Neural cell (in vitro differentiated cells): Measurements from ENCODE around the gene TNFRSF13B. TPM values are rescaled to one million over a fixed set of nuclear protein-coding genes. Genes with fewer than 3 reads are reported as not detected.

ENCODE experiments used
- H2AFZ ChIP-seq: fragments of 200-600, 300-800 bp; sonication (generic), shearing (Covaris generic); 2 replicates; pipeline ENCODE4 v1.6.0; 2014; ENCODE audit warnings: low read depth, mild to moderate bottlenecking, antibody characterized with exemption, low read length, moderate library complexity
- H3F3A ChIP-seq: fragments of 200-600 bp; shearing (Covaris generic); 2 replicates; pipeline ENCODE4 v1.6.1; 2016; ENCODE audit warnings: mild to moderate bottlenecking, moderate library complexity, mixed read lengths, antibody characterized with exemption, low read length; ENCODE audit not compliant: insufficient read depth, poor library complexity, severe bottlenecking
- H3K27ac ChIP-seq: fragments of 200-600, 300-800 bp; sonication (generic), shearing (Covaris generic); 2 replicates; pipeline ENCODE4 v1.5.1; 2014; ENCODE audit warnings: mild to moderate bottlenecking, low read length, moderate library complexity
- H3K27me3 ChIP-seq: fragments of 300-800, 200-600 bp; sonication (generic), shearing (Covaris generic); 2 replicates; pipeline ENCODE4 v1.6.0; 2014; ENCODE audit warnings: mild to moderate bottlenecking, low read depth, low read length, moderate library complexity; ENCODE audit not compliant: insufficient read depth
- H3K36me3 ChIP-seq: fragments of 300-800, 200-600 bp; sonication (generic), shearing (Covaris generic); 2 replicates; pipeline ENCODE4 v1.5.1; 2014; ENCODE audit warnings: mild to moderate bottlenecking, antibody characterized with exemption, low read length, moderate library complexity; ENCODE audit not compliant: insufficient read depth
- H3K4me2 ChIP-seq: fragments of 300-800, 200-600 bp; sonication (generic), shearing (Covaris generic); 2 replicates; pipeline ENCODE4 v1.6.0; 2014; ENCODE audit warnings: mild to moderate bottlenecking, low read length
- H3K4me3 ChIP-seq: fragments of 300-800, 200-600 bp; sonication (generic), shearing (Covaris generic); 2 replicates; pipeline ENCODE4 v1.5.1; 2014; ENCODE audit warnings: mild to moderate bottlenecking, low read length, moderate library complexity
- H3K79me2 ChIP-seq: fragments of 200-600 bp; shearing (Covaris generic); replicated peaks from 2 replicates; pipeline ENCODE4 v1.6.0; 2014; ENCODE audit warnings: mild to moderate bottlenecking, low read length, moderate library complexity; ENCODE audit not compliant: insufficient read depth
- H3K9ac ChIP-seq: fragments of 300-800, 200-600 bp; sonication (generic), shearing (Covaris generic); 2 replicates; pipeline ENCODE4 v1.6.1; 2016; ENCODE audit warnings: mild to moderate bottlenecking, low read length, mixed read lengths
- H3K9me2 ChIP-seq: fragments of 200-600 bp; shearing (Covaris generic); 2 replicates; pipeline ENCODE4 v1.6.1; 2016; ENCODE audit warnings: mild to moderate bottlenecking, low read length, mixed read lengths; ENCODE audit not compliant: insufficient read depth
- H3K9me3 ChIP-seq: fragments of 200-600, 300-800 bp; sonication (generic), shearing (Covaris generic); 2 replicates; pipeline ENCODE4 v1.6.1; 2016; ENCODE audit warnings: mild to moderate bottlenecking, mixed run types, low read length, moderate library complexity, mixed read lengths
- H4K20me1 ChIP-seq: fragments of 200-600 bp; shearing (Covaris generic); 2 replicates; pipeline ENCODE4 v1.6.1; 2016; ENCODE audit warnings: mild to moderate bottlenecking, mixed run types; ENCODE audit not compliant: insufficient read depth
- CTCF ChIP-seq: fragments of 450-650 bp; IDR thresholded peaks from 2 replicates; pipeline ENCODE4 v1.5.1; 2014; ENCODE audit warnings: antibody characterized with exemption, mild to moderate bottlenecking, moderate library complexity; ENCODE audit not compliant: poor library complexity, severe bottlenecking
- EP300 ChIP-seq: fragments of 450-650 bp; conservative IDR thresholded peaks from 2 replicates; pipeline ENCODE4 v1.6.1; 2014; ENCODE audit warnings: antibody characterized with exemption, mild to moderate bottlenecking, moderate library complexity; ENCODE audit not compliant: poor library complexity, severe bottlenecking
- EZH2 ChIP-seq: fragments of 200-600, 300-800 bp; shearing (Covaris generic), sonication (generic); IDR thresholded peaks from 2 replicates; pipeline ENCODE4 v1.6.1; 2014; ENCODE audit warnings: antibody characterized with exemption, low read length, borderline replicate concordance, mild to moderate bottlenecking; ENCODE audit not compliant: insufficient read depth, poor library complexity, severe bottlenecking
- MXI1 ChIP-seq: fragments of 450-650 bp; conservative IDR thresholded peaks from 2 replicates; pipeline ENCODE4 v1.6.1; 2014; ENCODE audit warnings: antibody characterized with exemption, mild to moderate bottlenecking; ENCODE audit not compliant: poor library complexity, severe bottlenecking
- POLR2AphosphoS5 ChIP-seq: IDR thresholded peaks from 2 replicates; pipeline ENCODE4 v1.6.1; 2012
- RAD21 ChIP-seq: fragments of 450-650 bp; conservative IDR thresholded peaks from 2 replicates; pipeline ENCODE4 v1.6.1; 2014; ENCODE audit warnings: antibody characterized with exemption, mild to moderate bottlenecking, moderate library complexity
- REST ChIP-seq: IDR thresholded peaks from 2 replicates; pipeline ENCODE4 v1.6.1; 2012; ENCODE audit warnings: borderline replicate concordance
- SMC3 ChIP-seq: fragments of 450-650 bp; conservative IDR thresholded peaks from 2 replicates; pipeline ENCODE4 v1.6.1; 2014; ENCODE audit warnings: antibody characterized with exemption, mild to moderate bottlenecking, moderate library complexity; ENCODE audit not compliant: poor library complexity
- TAF1 ChIP-seq: IDR thresholded peaks from 2 replicates; pipeline ENCODE4 v1.6.1; 2012; ENCODE audit warnings: low read depth
- polyA plus RNA-seq: library from polyadenylated mRNA; depleted of rRNA; stranded (reverse); fragments of >200 nt; gene quantifications from 2 replicates; pipeline ENCODE4 v1.2.3, GENCODE V29; 2014

The TNFRSF13B gene
- polyA plus RNA-seq, 1 donor from 2014 or later, result not detected

GRCh38 chr17:17019891-17020456 lies 48.1 kb upstream of the TNFRSF13B start:
- no peak overlapping the region for H3K4me2 ChIP-seq
- no peak overlapping the region for H3K4me3 ChIP-seq
- TF ChIP-seq SMC3 (no peak), POLR2AphosphoS5 (no peak), EZH2 (no peak), MXI1 (no peak), RAD21 (no peak), EP300 (no peak), REST (no peak), TAF1 (no peak), CTCF (no peak)
- H3K27ac ChIP-seq, result no peak overlapping the region
- no peaks in the 10 kb centered on the region for H3K9me2 ChIP-seq
- no peaks in the 10 kb centered on the region for H3K36me3 ChIP-seq
- no peak overlapping the region for H2AFZ ChIP-seq
- H3K9me3 ChIP-seq, result no peaks in the 10 kb centered on the region
- no peak overlapping the region for H3K9ac ChIP-seq
- no peaks in the 10 kb centered on the region for H3K79me2 ChIP-seq
- no peaks in the 10 kb centered on the region for H3K27me3 ChIP-seq
- H4K20me1 ChIP-seq, result no peaks in the 10 kb centered on the region
- H3F3A ChIP-seq, result no peaks in the 10 kb centered on the region

GRCh38 chr17:17019430-17019762 lies 47.5 kb upstream of the TNFRSF13B start:
- Histone ChIP-seq H3K36me3 (no peaks in the 10 kb centered on the region), H3K27me3 (no peaks in the 10 kb centered on the region), H3K4me2 (no peak overlapping the region), H4K20me1 (no peaks in the 10 kb centered on the region), H3K4me3 (no peak overlapping the region), H3K79me2 (no peaks in the 10 kb centered on the region), H3F3A (no peaks in the 10 kb centered on the region), H3K9me2 (no peaks in the 10 kb centered on the region), H3K27ac (no peak overlapping the region), H3K9me3 (no peaks in the 10 kb centered on the region), H3K9ac (no peak overlapping the region), H2AFZ (no peak overlapping the region)
- no peak for TF ChIP-seq MXI1
